Gastrocnemius medialis (tissue), 4 donors: Measurements from ENCODE around the gene ATF7IP.

Source experiments
- POLR2A ChIP-seq, 2 donors: fragments of 450-650 bp; IDR thresholded peaks; one replicate each; pipeline ENCODE4 v1.6.1; 2017; ENCODE audit warnings: antibody characterized with exemption in 2 of 2, mild to moderate bottlenecking in 2 of 2, moderate library complexity in 2 of 2
- TF ChIP-seq, protein P1 (sequence below), 5 experiments: fragments of 450-650 bp in 3 of 5; fragments of 200-600 bp in 2 of 5; sonication (generic) in 2 of 5; IDR thresholded peaks in 4 of 5; conservative IDR thresholded peaks in 1 of 5; 1 replicate in 4 of 5; 2 replicates in 1 of 5; pipeline ENCODE4 v1.5.1; 2016 to 2019; ENCODE audit warnings: antibody characterized with exemption in 5 of 5, mild to moderate bottlenecking in 3 of 5, moderate library complexity in 3 of 5

- TF ChIP-seq, protein P1, sequence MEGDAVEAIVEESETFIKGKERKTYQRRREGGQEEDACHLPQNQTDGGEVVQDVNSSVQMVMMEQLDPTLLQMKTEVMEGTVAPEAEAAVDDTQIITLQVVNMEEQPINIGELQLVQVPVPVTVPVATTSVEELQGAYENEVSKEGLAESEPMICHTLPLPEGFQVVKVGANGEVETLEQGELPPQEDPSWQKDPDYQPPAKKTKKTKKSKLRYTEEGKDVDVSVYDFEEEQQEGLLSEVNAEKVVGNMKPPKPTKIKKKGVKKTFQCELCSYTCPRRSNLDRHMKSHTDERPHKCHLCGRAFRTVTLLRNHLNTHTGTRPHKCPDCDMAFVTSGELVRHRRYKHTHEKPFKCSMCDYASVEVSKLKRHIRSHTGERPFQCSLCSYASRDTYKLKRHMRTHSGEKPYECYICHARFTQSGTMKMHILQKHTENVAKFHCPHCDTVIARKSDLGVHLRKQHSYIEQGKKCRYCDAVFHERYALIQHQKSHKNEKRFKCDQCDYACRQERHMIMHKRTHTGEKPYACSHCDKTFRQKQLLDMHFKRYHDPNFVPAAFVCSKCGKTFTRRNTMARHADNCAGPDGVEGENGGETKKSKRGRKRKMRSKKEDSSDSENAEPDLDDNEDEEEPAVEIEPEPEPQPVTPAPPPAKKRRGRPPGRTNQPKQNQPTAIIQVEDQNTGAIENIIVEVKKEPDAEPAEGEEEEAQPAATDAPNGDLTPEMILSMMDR (IDR thresholded peaks at IDR 0.05 in 4 of 5, conservative IDR thresholded peaks at IDR 0.05 in 1 of 5), result no peak
- no peak for TF ChIP-seq POLR2A (IDR thresholded peaks at IDR 0.05)
These were observed 52.2 kb downstream of the ATF7IP start for GRCh38 chr12:14417715-14418114.
